Activated B cell treated with CpG ODN at 0.5 μM for 24 hours (primary cell): ENCODE data around the gene TOMT. TPM values are rescaled to one million over a fixed set of nuclear protein-coding genes. Genes with fewer than 3 reads are reported as not detected.
"Not testable (repeated sequence)": the region's sequence is repeated elsewhere in the genome, so short reads cannot be mapped to it uniquely, and the experiment has no call there.

Experiments used
- ATAC-seq: fragments of 200-7000 bp; cut with Tn5 transposase; one replicate; pipeline ENCODE4 v1.10.0; 2021; ENCODE audit warnings: low read depth, mild to moderate bottlenecking, moderate library complexity
- CTCF ChIA-PET: fragments of 350-600 bp; sonication (Branson Sonifier 250); formaldehyde crosslinking; loops from one replicate; lab custom pipeline; 2021; ENCODE audit warnings: antibody characterized with exemption; lab: Charles Lee
- POLR2A ChIA-PET: fragments of 350-600 bp; sonication (Branson Sonifier 250); formaldehyde crosslinking; loops from one replicate; lab custom pipeline; 2021; ENCODE audit warnings: antibody characterized with exemption; lab: Charles Lee
- DNase-seq: peaks from one replicate; pipeline ENCODE4 v3.0.0; 2022
- H3K27ac Mint-ChIP-seq: one replicate; pipeline ENCODE4 v1.8.0; 2020; ENCODE audit warnings: mixed read lengths
- H3K27me3 Mint-ChIP-seq: one replicate; pipeline ENCODE4 v1.8.0; 2021; ENCODE audit warnings: mixed read lengths
- H3K36me3 Mint-ChIP-seq: one replicate; pipeline ENCODE4 v1.8.0; 2021; ENCODE audit warnings: low read depth, mixed read lengths
- H3K4me1 Mint-ChIP-seq: one replicate; pipeline ENCODE4 v1.8.0; 2021; ENCODE audit warnings: mixed read lengths
- H3K4me3 Mint-ChIP-seq: one replicate; pipeline ENCODE4 v1.8.0; 2020; ENCODE audit warnings: mild to moderate bottlenecking, mixed read lengths
- H3K9me3 Mint-ChIP-seq: one replicate; pipeline ENCODE4 v1.8.0; 2020; ENCODE audit warnings: mixed read lengths
- intact Hi-C: fragments of 100-400 bp; cut with micrococcal nuclease; formaldehyde crosslinking; loops from one replicate; pipeline ENCODE4 v1.15.1; 2024
- total RNA-seq: library from RNA; stranded (reverse); gene quantifications from 2 replicates; pipeline ENCODE4 v1.2.3, GENCODE V29; 2022
- TF ChIP-seq, protein P1 (sequence below): fragments of 200-600 bp; IDR thresholded peaks from one replicate; pipeline ENCODE4 v1.8.0; 2022; ENCODE audit warnings: antibody characterized with exemption, mild to moderate bottlenecking

TOMT gene
- total RNA-seq, 1 donor from 2014 or later, result not detected

DNA sequence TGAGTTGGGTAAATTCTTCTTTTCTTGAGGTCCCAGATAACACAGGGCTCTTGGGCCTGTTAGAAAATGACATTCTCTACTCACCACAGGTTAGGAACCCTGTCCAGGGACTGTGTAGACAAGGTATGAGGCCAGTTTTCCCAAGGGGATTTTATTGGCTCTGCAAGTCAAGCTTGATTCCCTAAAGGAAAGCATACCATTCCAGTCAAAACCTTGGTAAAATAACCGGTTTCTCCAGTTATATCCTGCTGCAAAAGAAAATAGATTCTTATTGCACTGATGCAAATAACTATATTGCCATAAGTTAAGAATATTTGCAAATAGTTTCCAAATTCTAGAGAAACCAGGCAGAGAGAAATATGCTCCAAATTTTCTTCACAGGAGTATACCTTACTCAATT lies 20.2 kb downstream of the TOMT start:
- intact Hi-C loops, result no loop called here
- no peak for ATAC-seq
- DNase-seq, result no peak
- Mint-ChIP-seq H3K4me3 (no peak overlapping the region), H3K36me3 (peaks cover 3% of the 10 kb centered on the region), H3K27ac (no peak overlapping the region), H3K9me3 (peaks cover 25% of the 10 kb centered on the region), H3K27me3 (peaks cover 23% of the 10 kb centered on the region), H3K4me1 (no peaks in the 10 kb centered on the region)
- TF ChIP-seq, protein P1, sequence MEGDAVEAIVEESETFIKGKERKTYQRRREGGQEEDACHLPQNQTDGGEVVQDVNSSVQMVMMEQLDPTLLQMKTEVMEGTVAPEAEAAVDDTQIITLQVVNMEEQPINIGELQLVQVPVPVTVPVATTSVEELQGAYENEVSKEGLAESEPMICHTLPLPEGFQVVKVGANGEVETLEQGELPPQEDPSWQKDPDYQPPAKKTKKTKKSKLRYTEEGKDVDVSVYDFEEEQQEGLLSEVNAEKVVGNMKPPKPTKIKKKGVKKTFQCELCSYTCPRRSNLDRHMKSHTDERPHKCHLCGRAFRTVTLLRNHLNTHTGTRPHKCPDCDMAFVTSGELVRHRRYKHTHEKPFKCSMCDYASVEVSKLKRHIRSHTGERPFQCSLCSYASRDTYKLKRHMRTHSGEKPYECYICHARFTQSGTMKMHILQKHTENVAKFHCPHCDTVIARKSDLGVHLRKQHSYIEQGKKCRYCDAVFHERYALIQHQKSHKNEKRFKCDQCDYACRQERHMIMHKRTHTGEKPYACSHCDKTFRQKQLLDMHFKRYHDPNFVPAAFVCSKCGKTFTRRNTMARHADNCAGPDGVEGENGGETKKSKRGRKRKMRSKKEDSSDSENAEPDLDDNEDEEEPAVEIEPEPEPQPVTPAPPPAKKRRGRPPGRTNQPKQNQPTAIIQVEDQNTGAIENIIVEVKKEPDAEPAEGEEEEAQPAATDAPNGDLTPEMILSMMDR, result no peak
- CTCF ChIA-PET, result no interaction called here
- POLR2A ChIA-PET, result no interaction called here

GRCh38 chr11:72127923-72128322 lies 22.2 kb downstream of the TOMT start:
- Mint-ChIP-seq H3K4me1 (no peaks in the 10 kb centered on the region), H3K9me3 (peaks cover 25% of the 10 kb centered on the region), H3K36me3 (peaks cover 3% of the 10 kb centered on the region), H3K4me3 (no peak overlapping the region), H3K27ac (no peak overlapping the region), H3K27me3 (peaks cover 21% of the 10 kb centered on the region)
- ChIA-PET POLR2A (no interaction called here), CTCF (interaction anchor here (1.2 kb wide), 1 partner anchor 103 kb away, joined by 4 read pairs; no protein-coding TSS in a partner anchor)
- intact Hi-C loops, result no loop called here
- TF ChIP-seq, protein P1, result no peak
- no peak for ATAC-seq
- no peak for DNase-seq

- ATAC-seq (no peak), DNase-seq (no peak)
- TF ChIP-seq, protein P1, result no peak
- Mint-ChIP-seq H3K27me3 (peaks cover 19% of the 10 kb centered on the region), H3K4me1 (no peaks in the 10 kb centered on the region), H3K36me3 (peaks cover 3% of the 10 kb centered on the region), H3K4me3 (no peak overlapping the region), H3K27ac (no peak overlapping the region), H3K9me3 (peaks cover 24% of the 10 kb centered on the region)
- intact Hi-C loops, result no loop called here
- ChIA-PET CTCF (no interaction called here), POLR2A (interaction anchor here (0.6 kb wide), 1 partner anchor 97 kb away, joined by 8 read pairs; no protein-coding TSS in a partner anchor)
These were observed 23.7 kb downstream of the TOMT start for GRCh38 chr11:72129381-72129780.

GRCh38 chr11:72132646-72133045 lies 26.9 kb downstream of the TOMT start:
- ATAC-seq (no peak), DNase-seq (no peak)
- Mint-ChIP-seq H3K27me3 (peaks cover 18% of the 10 kb centered on the region), H3K4me3 (no peak overlapping the region), H3K4me1 (no peaks in the 10 kb centered on the region), H3K9me3 (peaks cover 17% of the 10 kb centered on the region), H3K36me3 (peaks cover 3% of the 10 kb centered on the region), H3K27ac (no peak overlapping the region)
- ChIA-PET POLR2A (no interaction called here), CTCF (no interaction called here)
- TF ChIP-seq, protein P1, result no peak
- intact Hi-C loops, result no loop called here

- POLR2A ChIA-PET, intact Hi-C loops, DNase-seq: not testable (repeated sequence)
These were observed 29.7 kb downstream of the TOMT start, which contains the start of gene FOLR3 for GRCh38 chr11:72135473-72135872. Gene FOLR3 (plus strand): TSS chr11:72135725. CDS start chr11:72135953, 228 bp downstream.

More at GRCh38 chr11:72135473-72135872, 29.7 kb downstream of the TOMT start, which contains the start of gene FOLR3:
- H3K4me3 Mint-ChIP-seq, H3K27ac Mint-ChIP-seq, ATAC-seq, H3K9me3 Mint-ChIP-seq, CTCF ChIA-PET, H3K27me3 Mint-ChIP-seq, H3K36me3 Mint-ChIP-seq, H3K4me1 Mint-ChIP-seq: not testable (repeated sequence)
